Type B pancreatic cell (in vitro differentiated cells): ENCODE results near the gene CXCL13. TPM values are rescaled to one million over a fixed set of nuclear protein-coding genes. Genes with fewer than 3 reads are reported as not detected.

Source experiments
- DNase-seq: peaks from one replicate; pipeline ENCODE4 v3.0.0; 2021; ENCODE audit warnings: mixed read lengths; ENCODE audit not compliant: unreplicated experiment; ENCODE audit errors: extremely low spot score
- H3K27ac Mint-ChIP-seq: 2 replicates; pipeline ENCODE4 v1.8.0; 2021; ENCODE audit warnings: mild to moderate bottlenecking, mixed read lengths
- H3K27me3 Mint-ChIP-seq: 2 replicates; pipeline ENCODE4 v1.8.0; 2021; ENCODE audit warnings: mixed read lengths
- H3K36me3 Mint-ChIP-seq: 2 replicates; pipeline ENCODE4 v1.8.0; 2021; ENCODE audit warnings: mixed read lengths
- H3K4me1 Mint-ChIP-seq: one replicate; pipeline ENCODE4 v1.8.0; 2021; ENCODE audit warnings: mixed read lengths; ENCODE audit not compliant: unreplicated experiment
- H3K4me3 Mint-ChIP-seq: 2 replicates; pipeline ENCODE4 v1.8.0; 2021; ENCODE audit warnings: mild to moderate bottlenecking, mixed read lengths
- H3K9me3 Mint-ChIP-seq: 2 replicates; pipeline ENCODE4 v1.8.0; 2021; ENCODE audit warnings: mixed read lengths
- CTCF ChIP-seq: fragments of 200-600 bp; sonication (generic); conservative IDR thresholded peaks from 2 replicates; pipeline ENCODE4 v1.5.0; 2021; ENCODE audit warnings: antibody characterized with exemption, mild to moderate bottlenecking
- total RNA-seq: library from RNA; stranded (reverse); gene quantifications from 2 replicates; pipeline ENCODE4 v1.2.1, GENCODE V29; 2021; ENCODE audit warnings: low replicate concordance

The CXCL13 gene
- total RNA-seq, 1 donor from 2014 or later, result 0.75 TPM

- H3K36me3 Mint-ChIP-seq, result no peaks in the 10 kb centered on the region
- TF ChIP-seq CTCF, result no peak
- H3K27me3 Mint-ChIP-seq, result no peaks in the 10 kb centered on the region
- no peak overlapping the region for H3K4me3 Mint-ChIP-seq
- H3K4me1 Mint-ChIP-seq, result no peaks in the 10 kb centered on the region
- DNase-seq, result no peak
- no peak overlapping the region for H3K27ac Mint-ChIP-seq
- peaks cover 6% of the 10 kb centered on the region for H3K9me3 Mint-ChIP-seq
Observed at GRCh38 chr4:77576351-77576750, 29.3 kb upstream of the CXCL13 start.

- peak; percentile 38 for TF ChIP-seq CTCF
- Mint-ChIP-seq H3K36me3 (no peaks in the 10 kb centered on the region), H3K4me3 (no peak overlapping the region), H3K27ac (no peak overlapping the region), H3K4me1 (no peaks in the 10 kb centered on the region), H3K9me3 (peaks cover 6% of the 10 kb centered on the region), H3K27me3 (peaks cover 3% of the 10 kb centered on the region)
- no peak for DNase-seq
Observed at GRCh38 chr4:77578145-77578544, 27.5 kb upstream of the CXCL13 start.

- Mint-ChIP-seq H3K27me3 (peaks cover 3% of the 10 kb centered on the region), H3K4me3 (no peak overlapping the region), H3K9me3 (peaks cover 6% of the 10 kb centered on the region), H3K4me1 (no peaks in the 10 kb centered on the region), H3K36me3 (no peaks in the 10 kb centered on the region), H3K27ac (peak overlapping the region; percentile 50)
- no peak for TF ChIP-seq CTCF
- DNase-seq, result no peak
Observed at GRCh38 chr4:77579406-77580076, 26.1 kb upstream of the CXCL13 start.

GRCh38 chr4:77581724-77582123 lies 23.9 kb upstream of the CXCL13 start:
- H3K4me1 Mint-ChIP-seq, result no peaks in the 10 kb centered on the region
- no peaks in the 10 kb centered on the region for H3K36me3 Mint-ChIP-seq
- H3K9me3 Mint-ChIP-seq, result peaks cover 6% of the 10 kb centered on the region
- H3K27me3 Mint-ChIP-seq, result peaks cover 3% of the 10 kb centered on the region
- DNase-seq, result no peak
- H3K4me3 Mint-ChIP-seq, result no peak overlapping the region
- no peak for TF ChIP-seq CTCF
- H3K27ac Mint-ChIP-seq, result peak overlapping the region; percentile 64

GRCh38 chr4:77582156-77582555 lies 23.5 kb upstream of the CXCL13 start:
- Mint-ChIP-seq H3K4me3 (no peak overlapping the region), H3K4me1 (no peaks in the 10 kb centered on the region), H3K27ac (no peak overlapping the region), H3K9me3 (peaks cover 6% of the 10 kb centered on the region), H3K36me3 (no peaks in the 10 kb centered on the region), H3K27me3 (peaks cover 4% of the 10 kb centered on the region)
- no peak for DNase-seq
- no peak for TF ChIP-seq CTCF

- H3K9me3 Mint-ChIP-seq, result peaks cover 6% of the 10 kb centered on the region
- H3K27ac Mint-ChIP-seq, result no peak overlapping the region
- no peak overlapping the region for H3K4me3 Mint-ChIP-seq
- no peak for DNase-seq
- peaks cover 7% of the 10 kb centered on the region for H3K27me3 Mint-ChIP-seq
- TF ChIP-seq CTCF, result no peak
- H3K4me1 Mint-ChIP-seq, result no peaks in the 10 kb centered on the region
- H3K36me3 Mint-ChIP-seq, result no peaks in the 10 kb centered on the region
Observed at GRCh38 chr4:77582711-77583110, 22.9 kb upstream of the CXCL13 start.
